Colonic mucosa (tissue), 4 donors: Measurements from ENCODE around the gene FIGLA. TPM values are rescaled to one million over a fixed set of nuclear protein-coding genes. Genes with fewer than 3 reads are reported as not detected.

Source experiments
- DNase-seq: peaks from one replicate; pipeline ENCODE4 v3.0.0-alpha.2; 2020
- H3K27ac ChIP-seq: fragments of 200-600 bp; one replicate; pipeline ENCODE4 v1.8.0; 2021
- H3K27me3 ChIP-seq: fragments of 200-600 bp; one replicate; pipeline ENCODE4 v1.8.0; 2021
- H3K36me3 ChIP-seq: fragments of 200-600 bp; one replicate; pipeline ENCODE4 v1.8.0; 2021
- H3K4me1 ChIP-seq: fragments of 200-600 bp; one replicate; pipeline ENCODE4 v1.8.0; 2021; ENCODE audit warnings: mild to moderate bottlenecking
- H3K4me3 ChIP-seq: fragments of 200-600 bp; one replicate; pipeline ENCODE4 v1.8.0; 2021
- H3K9ac ChIP-seq, 2 donors: one replicate each; pipeline ENCODE4 v1.7.0; 2013; ENCODE audit warnings: control low read depth in 2 of 2, low read depth in 2 of 2, low read length in 2 of 2
- H3K9me3 ChIP-seq: fragments of 200-600 bp; one replicate; pipeline ENCODE4 v1.8.0; 2021
- intact Hi-C: fragments of 100-400 bp; cut with DNase I; formaldehyde crosslinking; loops from one replicate; pipeline ENCODE4 v1.14.1; 2022
- total RNA-seq, 2 donors: library from RNA; stranded (reverse); fragmentation: NEBNext Ultra II Directional in 1 of 2; extraction: Animal tissue kit (Norgen Biotek cat#: 25700) in 1 of 2; gene quantifications; one replicate each; pipeline ENCODE4 v1.2.1, GENCODE V29; 2021
- TF ChIP-seq, protein P1 (sequence below): fragments of 200-600 bp; IDR thresholded peaks from one replicate; pipeline ENCODE4 v1.8.0; 2022; ENCODE audit warnings: antibody characterized with exemption, mild to moderate bottlenecking
- donor health status: healthy.
- donor health status: DM: no; HTN: no; CAD: no.
- donor health status: DM: no; HTN: no; CAD: no.

The FIGLA gene
- total RNA-seq, 2 donors from 2014 or later, result not detected

DNA sequence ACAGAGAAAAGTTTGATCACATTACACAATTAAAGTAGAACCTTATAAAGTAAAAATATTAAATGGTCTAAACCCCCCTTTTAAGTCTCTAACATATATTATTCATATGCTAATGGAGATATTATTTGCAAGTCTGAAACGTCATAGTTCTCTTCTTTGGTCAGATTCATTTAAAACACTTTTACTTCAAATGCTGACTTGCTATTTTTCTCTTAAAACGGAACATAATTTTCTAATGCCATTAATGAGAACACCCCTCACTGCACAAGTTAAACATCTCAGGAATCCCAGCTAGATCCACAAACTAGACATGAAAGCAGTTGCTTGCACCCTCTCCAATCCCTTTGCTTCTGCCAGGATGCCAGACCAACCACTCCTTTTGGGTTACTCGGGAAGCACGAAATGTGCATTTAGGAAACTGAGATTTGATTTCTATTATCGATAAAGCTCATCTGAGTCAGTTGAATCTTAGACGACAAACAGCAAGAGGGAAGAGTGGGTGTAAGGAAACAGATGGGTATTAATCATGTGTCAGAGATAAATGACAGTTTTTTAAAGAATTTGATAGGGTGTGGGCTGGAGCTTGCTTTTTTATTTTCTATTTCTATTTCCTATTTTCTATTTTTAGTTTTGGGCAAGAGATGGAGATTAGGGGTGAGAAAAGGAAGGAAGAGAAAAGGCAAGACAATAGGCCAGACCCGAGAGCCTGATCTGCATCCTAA lies 23.9 kb downstream of the FIGLA start:
- TF ChIP-seq, protein P1, sequence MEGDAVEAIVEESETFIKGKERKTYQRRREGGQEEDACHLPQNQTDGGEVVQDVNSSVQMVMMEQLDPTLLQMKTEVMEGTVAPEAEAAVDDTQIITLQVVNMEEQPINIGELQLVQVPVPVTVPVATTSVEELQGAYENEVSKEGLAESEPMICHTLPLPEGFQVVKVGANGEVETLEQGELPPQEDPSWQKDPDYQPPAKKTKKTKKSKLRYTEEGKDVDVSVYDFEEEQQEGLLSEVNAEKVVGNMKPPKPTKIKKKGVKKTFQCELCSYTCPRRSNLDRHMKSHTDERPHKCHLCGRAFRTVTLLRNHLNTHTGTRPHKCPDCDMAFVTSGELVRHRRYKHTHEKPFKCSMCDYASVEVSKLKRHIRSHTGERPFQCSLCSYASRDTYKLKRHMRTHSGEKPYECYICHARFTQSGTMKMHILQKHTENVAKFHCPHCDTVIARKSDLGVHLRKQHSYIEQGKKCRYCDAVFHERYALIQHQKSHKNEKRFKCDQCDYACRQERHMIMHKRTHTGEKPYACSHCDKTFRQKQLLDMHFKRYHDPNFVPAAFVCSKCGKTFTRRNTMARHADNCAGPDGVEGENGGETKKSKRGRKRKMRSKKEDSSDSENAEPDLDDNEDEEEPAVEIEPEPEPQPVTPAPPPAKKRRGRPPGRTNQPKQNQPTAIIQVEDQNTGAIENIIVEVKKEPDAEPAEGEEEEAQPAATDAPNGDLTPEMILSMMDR, result no peak
- no peak for DNase-seq
- peaks cover 5% of the 10 kb centered on the region for H3K4me1 ChIP-seq
- H3K36me3 ChIP-seq, result no peaks in the 10 kb centered on the region
- intact Hi-C loops, result no loop called here
- peaks cover 50% of the 10 kb centered on the region for H3K27me3 ChIP-seq
- no peak overlapping the region for H3K9ac ChIP-seq
- H3K4me3 ChIP-seq, result no peak overlapping the region
- H3K9me3 ChIP-seq, result no peaks in the 10 kb centered on the region
- H3K27ac ChIP-seq, result no peak overlapping the region

GRCh38 chr2:70765507-70765906 lies 24.9 kb downstream of the FIGLA start:
- no peak overlapping the region for H3K9ac ChIP-seq
- peaks cover 5% of the 10 kb centered on the region for H3K4me1 ChIP-seq
- intact Hi-C loops, result no loop called here
- no peaks in the 10 kb centered on the region for H3K9me3 ChIP-seq
- H3K4me3 ChIP-seq, result no peak overlapping the region
- no peak for DNase-seq
- no peak overlapping the region for H3K27ac ChIP-seq
- peaks cover 44% of the 10 kb centered on the region for H3K27me3 ChIP-seq
- no peaks in the 10 kb centered on the region for H3K36me3 ChIP-seq
- TF ChIP-seq, protein P1, result no peak

GRCh38 chr2:70759446-70759845 lies 31.0 kb downstream of the FIGLA start:
- H3K27me3 ChIP-seq, result no peaks in the 10 kb centered on the region
- no peaks in the 10 kb centered on the region for H3K9me3 ChIP-seq
- H3K27ac ChIP-seq, result no peak overlapping the region
- intact Hi-C loops, result no loop called here
- TF ChIP-seq, protein P1, result no peak
- H3K4me1 ChIP-seq, result no peaks in the 10 kb centered on the region
- no peak overlapping the region for H3K9ac ChIP-seq
- H3K36me3 ChIP-seq, result no peaks in the 10 kb centered on the region
- no peak for DNase-seq
- no peak overlapping the region for H3K4me3 ChIP-seq

DNA sequence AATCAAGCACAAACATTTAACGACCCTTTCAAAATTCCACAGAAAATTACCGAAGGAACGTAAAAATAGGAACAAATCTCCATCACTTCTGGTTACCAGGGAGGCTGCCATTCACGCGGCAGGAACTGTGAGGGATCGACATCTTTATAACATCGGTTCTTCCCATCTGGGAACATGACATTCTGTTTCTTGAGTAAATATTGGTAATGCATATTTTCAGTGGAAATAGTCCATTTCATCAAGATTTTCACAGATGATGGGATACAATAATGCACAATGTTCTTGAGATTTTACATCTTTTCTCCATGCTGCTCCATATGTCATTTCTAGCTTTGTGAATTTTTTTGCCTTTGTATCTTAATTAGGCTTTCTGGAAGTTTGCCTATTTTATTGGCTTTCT lies 32.5 kb downstream of the FIGLA start:
- Histone ChIP-seq H3K27me3 (no peaks in the 10 kb centered on the region), H3K4me1 (no peaks in the 10 kb centered on the region), H3K9me3 (no peaks in the 10 kb centered on the region), H3K4me3 (no peak overlapping the region), H3K27ac (no peak overlapping the region), H3K9ac (no peak overlapping the region), H3K36me3 (no peaks in the 10 kb centered on the region)
- DNase-seq, result no peak
- intact Hi-C loops, result no loop called here
- TF ChIP-seq, protein P1, result no peak

DNA sequence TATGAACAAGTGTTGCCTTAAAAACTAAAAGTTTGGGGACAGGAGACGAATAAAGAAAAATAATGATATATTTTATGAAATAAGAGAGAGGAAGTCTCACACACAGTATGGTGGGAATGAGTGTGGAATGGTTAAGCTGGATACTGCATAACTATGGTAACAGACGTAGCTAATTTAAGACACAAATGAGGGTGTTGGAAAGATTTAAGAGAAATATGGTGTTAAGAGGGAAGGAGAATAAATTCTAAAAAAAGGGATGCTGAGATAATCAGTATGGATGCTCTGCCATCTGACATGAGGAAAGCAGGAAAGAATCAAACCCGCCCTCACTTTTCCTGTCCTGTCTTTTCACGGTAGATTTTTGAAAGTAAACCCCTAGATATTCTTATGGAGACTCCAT lies 33.1 kb downstream of the FIGLA start:
- intact Hi-C loops, result no loop called here
- no peak overlapping the region for H3K9ac ChIP-seq
- H3K9me3 ChIP-seq, result no peaks in the 10 kb centered on the region
- H3K4me3 ChIP-seq, result no peak overlapping the region
- no peaks in the 10 kb centered on the region for H3K27me3 ChIP-seq
- no peak overlapping the region for H3K27ac ChIP-seq
- no peaks in the 10 kb centered on the region for H3K36me3 ChIP-seq
- no peak for DNase-seq
- TF ChIP-seq, protein P1, result no peak
- no peaks in the 10 kb centered on the region for H3K4me1 ChIP-seq
